Loucy (cell line): ENCODE results near the gene TMOD4.

Source experiments
- H2AFZ ChIP-seq: fragments of 200-600 bp; sonication (generic); 2 replicates; pipeline ENCODE4 v1.6.0; 2016; ENCODE audit warnings: antibody characterized with exemption, mild to moderate bottlenecking, low read length, moderate library complexity
- H3F3A ChIP-seq: fragments of 200-600 bp; 2 replicates; pipeline ENCODE4 v1.6.0; 2016; ENCODE audit warnings: antibody characterized with exemption, low read depth, mild to moderate bottlenecking
- H3K27me3 ChIP-seq: fragments of 200-600 bp; sonication (generic); 2 replicates; pipeline ENCODE4 v1.6.1; 2014; ENCODE audit warnings: low read length, mild to moderate bottlenecking; ENCODE audit not compliant: insufficient read depth, poor library complexity, severe bottlenecking
- H3K36me3 ChIP-seq: fragments of 200-600 bp; sonication (generic); 2 replicates; pipeline ENCODE4 v1.6.1; 2016; ENCODE audit warnings: low read length; ENCODE audit not compliant: insufficient read depth
- H3K4me1 ChIP-seq: fragments of 200-600 bp; sonication (generic); 2 replicates; pipeline ENCODE4 v1.5.1; 2014; ENCODE audit warnings: low read length, mild to moderate bottlenecking; ENCODE audit not compliant: insufficient read depth, poor library complexity, severe bottlenecking
- H3K4me2 ChIP-seq: fragments of 200-600 bp; sonication (generic); 2 replicates; pipeline ENCODE4 v1.6.0; 2014; ENCODE audit warnings: antibody characterized with exemption, low read length, low read depth, mild to moderate bottlenecking; ENCODE audit not compliant: poor library complexity, severe bottlenecking
- H3K4me3 ChIP-seq: fragments of 200-600 bp; sonication (generic); 2 replicates; pipeline ENCODE4 v1.5.1; 2014; ENCODE audit warnings: low read length, mild to moderate bottlenecking, mixed read lengths; ENCODE audit not compliant: poor library complexity, severe bottlenecking
- H3K79me2 ChIP-seq: fragments of 200-600 bp; sonication (generic); 2 replicates; pipeline ENCODE4 v1.6.1; 2014; ENCODE audit warnings: low read length; ENCODE audit not compliant: insufficient read depth
- H3K9ac ChIP-seq: fragments of 200-600 bp; sonication (generic); 2 replicates; pipeline ENCODE4 v1.6.0; 2014; ENCODE audit warnings: mild to moderate bottlenecking, low read depth, low read length, moderate library complexity; ENCODE audit not compliant: poor library complexity, severe bottlenecking
- H3K9me2 ChIP-seq: fragments of 200-600 bp; sonication (generic); replicated peaks from 2 replicates; pipeline ENCODE4 v1.6.1; 2016; ENCODE audit warnings: low read depth, low read length, mixed read lengths
- H3K9me3 ChIP-seq: fragments of 200-600 bp; sonication (generic); 2 replicates; pipeline ENCODE4 v1.6.1; 2014; ENCODE audit warnings: mild to moderate bottlenecking, antibody characterized with exemption, low read length, low read depth; ENCODE audit not compliant: insufficient read depth
- H4K20me1 ChIP-seq: fragments of 200-600 bp; sonication (generic); 2 replicates; pipeline ENCODE4 v1.6.0; 2014; ENCODE audit warnings: antibody characterized with exemption, low read length, mild to moderate bottlenecking; ENCODE audit not compliant: insufficient read depth, poor library complexity, severe bottlenecking
- CTCF ChIP-seq: fragments of 200-600 bp; sonication (generic); conservative IDR thresholded peaks from 2 replicates; pipeline ENCODE4 v1.5.1; 2014; ENCODE audit warnings: mild to moderate bottlenecking, antibody characterized with exemption, low read length
- EZH2phosphoT487 ChIP-seq: fragments of 200-600 bp; IDR thresholded peaks from 2 replicates; pipeline ENCODE4 v1.6.1; 2018; ENCODE audit warnings: antibody characterized with exemption, mild to moderate bottlenecking, moderate library complexity, borderline replicate concordance

TMOD4 gene

GRCh38 chr1:151187205-151187604, 11.4 kb upstream of the TMOD4 start:
- Histone ChIP-seq H3K4me1 (peaks cover 25% of the 10 kb centered on the region), H3K9ac (peak overlapping the region; percentile 46), H4K20me1 (peaks cover 17% of the 10 kb centered on the region), H3F3A (no peaks in the 10 kb centered on the region), H3K79me2 (peaks cover 37% of the 10 kb centered on the region), H3K9me2 (no peaks in the 10 kb centered on the region), H3K4me3 (peak overlapping the region; percentile 4), H3K4me2 (peak overlapping the region; percentile 88), H3K9me3 (no peaks in the 10 kb centered on the region), H3K36me3 (peaks cover 30% of the 10 kb centered on the region; the same call in 1 of the 2 replicates), H2AFZ (no peak overlapping the region), H3K27me3 (no peaks in the 10 kb centered on the region)
- TF ChIP-seq EZH2phosphoT487 (no peak), CTCF (no peak)

GRCh38 chr1:151184211-151184610, 8.4 kb upstream of the TMOD4 start:
- peaks cover 47% of the 10 kb centered on the region; the same call in 1 of the 2 replicates for H3K36me3 ChIP-seq
- H3F3A ChIP-seq: no peaks in the 10 kb centered on the region
- no peaks in the 10 kb centered on the region for H3K27me3 ChIP-seq
- H3K4me2 ChIP-seq: no peak overlapping the region
- H3K4me1 ChIP-seq: peaks cover 22% of the 10 kb centered on the region
- no peaks in the 10 kb centered on the region for H3K9me3 ChIP-seq
- H3K9me2 ChIP-seq: no peaks in the 10 kb centered on the region
- TF ChIP-seq CTCF: no peak
- no peak for TF ChIP-seq EZH2phosphoT487
- H3K9ac ChIP-seq: no peak overlapping the region
- peaks cover 12% of the 10 kb centered on the region for H4K20me1 ChIP-seq
- peaks cover 29% of the 10 kb centered on the region for H3K79me2 ChIP-seq
- H2AFZ ChIP-seq: no peak overlapping the region
- no peak overlapping the region for H3K4me3 ChIP-seq

GRCh38 chr1:151176514-151177045, 799 bp upstream of the TMOD4 start:
- no peaks in the 10 kb centered on the region for H3K27me3 ChIP-seq
- no peaks in the 10 kb centered on the region for H3F3A ChIP-seq
- no peak overlapping the region for H2AFZ ChIP-seq
- peaks cover 57% of the 10 kb centered on the region; the same call in 1 of the 2 replicates for H3K36me3 ChIP-seq
- H3K9me2 ChIP-seq: no peaks in the 10 kb centered on the region
- H3K79me2 ChIP-seq: no peaks in the 10 kb centered on the region
- H3K9ac ChIP-seq: no peak overlapping the region
- no peaks in the 10 kb centered on the region for H4K20me1 ChIP-seq
- TF ChIP-seq CTCF (no peak), EZH2phosphoT487 (no peak)
- no peaks in the 10 kb centered on the region for H3K4me1 ChIP-seq
- no peak overlapping the region for H3K4me2 ChIP-seq
- H3K4me3 ChIP-seq: no peak overlapping the region
- H3K9me3 ChIP-seq: no peaks in the 10 kb centered on the region
